Tibial nerve (tissue), 4 donors: ENCODE data around the gene TPRG1L. TPM values are rescaled to one million over a fixed set of nuclear protein-coding genes. Genes with fewer than 3 reads are reported as not detected.
A peak's percentile ranks its signal among the peaks of the same experiment; 100 is the strongest.

ENCODE experiments used
- DNase-seq, 2 donors: peaks; one replicate each; pipeline ENCODE4 v3.0.0-alpha.2; 2019; ENCODE audit warnings: low spot score in 2 of 2
- H3K27ac ChIP-seq, 4 donors: fragments of 200-600 bp; sonication (generic) in 3 of 4; one replicate each; pipeline ENCODE4 v1.5.1; 2017 to 2019; ENCODE audit warnings: mild to moderate bottlenecking in 1 of 4
- H3K27me3 ChIP-seq, 2 donors: fragments of 200-600 bp; sonication (generic) in 1 of 2; one replicate each; pipeline versions ENCODE4 v1.5.1 to v1.6.0; 2017 to 2019
- H3K36me3 ChIP-seq, 3 donors: fragments of 200-600 bp; sonication (generic); one replicate each; pipeline ENCODE4 v1.5.1; 2018 to 2019
- H3K4me1 ChIP-seq, 4 donors: fragments of 200-600 bp; sonication (generic) in 3 of 4; one replicate each; pipeline ENCODE4 v1.5.1; 2017 to 2019
- H3K4me3 ChIP-seq, 4 donors: fragments of 200-600 bp; sonication (generic) in 3 of 4; one replicate each; pipeline ENCODE4 v1.5.1; 2017 to 2019; ENCODE audit warnings: mild to moderate bottlenecking in 1 of 4, moderate library complexity in 1 of 4
- H3K9me3 ChIP-seq, 4 donors: fragments of 200-600 bp; sonication (generic) in 3 of 4; one replicate each; pipeline ENCODE4 v1.5.1; 2017 to 2019
- EP300 ChIP-seq, 2 donors: sonication (generic); formaldehyde crosslinking; IDR thresholded peaks; one replicate each; pipeline ENCODE4 v1.6.1; 2017; ENCODE audit warnings: antibody characterized with exemption in 2 of 2, mild to moderate bottlenecking in 1 of 2
- POLR2A ChIP-seq, 2 donors: fragments of 450-650 bp; IDR thresholded peaks; one replicate each; pipeline ENCODE4 v1.6.1; 2017; ENCODE audit warnings: antibody characterized with exemption in 2 of 2, mild to moderate bottlenecking in 2 of 2, moderate library complexity in 2 of 2
- WGBS, 2 donors: methylation state at CpG; one replicate each; pipeline ENCODE4 v1.1.5; 2018; 5-methylcytosine and 5-hydroxymethylcytosine counted together
- total RNA-seq, 4 donors: library from RNA; depleted of rRNA; stranded (reverse); fragments of >200 nt; gene quantifications; one replicate each; pipeline ENCODE4 v1.1.0, GENCODE V29; 2016
- TF ChIP-seq, protein P1 (sequence below), 5 experiments: fragments of 200-600 bp in 3 of 5; fragments of 450-650 bp in 2 of 5; sonication (generic) in 3 of 5; IDR thresholded peaks; one replicate each; pipeline ENCODE4 v1.5.1; 2016 to 2019; ENCODE audit warnings: antibody characterized with exemption in 5 of 5, mild to moderate bottlenecking in 3 of 5, moderate library complexity in 2 of 5

TPRG1L gene
- total RNA-seq, 4 donors from 2014 or later, result 26.7 to 39.8 (median 34.7) TPM

- peaks cover 0 to 30% (median 19%) of the 10 kb centered on the region in 4 donors for H3K4me1 ChIP-seq
- no peak overlapping the region for H3K27ac ChIP-seq
- no peak for DNase-seq
- no peaks in the 10 kb centered on the region for H3K36me3 ChIP-seq
- TF ChIP-seq EP300 (IDR thresholded peaks at IDR 0.05) (no peak), POLR2A (IDR thresholded peaks at IDR 0.05) (no peak)
- TF ChIP-seq, protein P1, sequence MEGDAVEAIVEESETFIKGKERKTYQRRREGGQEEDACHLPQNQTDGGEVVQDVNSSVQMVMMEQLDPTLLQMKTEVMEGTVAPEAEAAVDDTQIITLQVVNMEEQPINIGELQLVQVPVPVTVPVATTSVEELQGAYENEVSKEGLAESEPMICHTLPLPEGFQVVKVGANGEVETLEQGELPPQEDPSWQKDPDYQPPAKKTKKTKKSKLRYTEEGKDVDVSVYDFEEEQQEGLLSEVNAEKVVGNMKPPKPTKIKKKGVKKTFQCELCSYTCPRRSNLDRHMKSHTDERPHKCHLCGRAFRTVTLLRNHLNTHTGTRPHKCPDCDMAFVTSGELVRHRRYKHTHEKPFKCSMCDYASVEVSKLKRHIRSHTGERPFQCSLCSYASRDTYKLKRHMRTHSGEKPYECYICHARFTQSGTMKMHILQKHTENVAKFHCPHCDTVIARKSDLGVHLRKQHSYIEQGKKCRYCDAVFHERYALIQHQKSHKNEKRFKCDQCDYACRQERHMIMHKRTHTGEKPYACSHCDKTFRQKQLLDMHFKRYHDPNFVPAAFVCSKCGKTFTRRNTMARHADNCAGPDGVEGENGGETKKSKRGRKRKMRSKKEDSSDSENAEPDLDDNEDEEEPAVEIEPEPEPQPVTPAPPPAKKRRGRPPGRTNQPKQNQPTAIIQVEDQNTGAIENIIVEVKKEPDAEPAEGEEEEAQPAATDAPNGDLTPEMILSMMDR (IDR thresholded peaks at IDR 0.05), result no peak
- WGBS, 2 donors, result 69 to 84% methylated on average over 29 to 30 of the region's 31 CpGs
- H3K4me3 ChIP-seq, result no peak overlapping the region
- no peaks in the 10 kb centered on the region for H3K27me3 ChIP-seq
- no peaks in the 10 kb centered on the region for H3K9me3 ChIP-seq
Measured at GRCh38 chr1:3594706-3595377, 30.0 kb upstream of the TPRG1L start.

GRCh38 chr1:3595949-3596348 lies 28.9 kb upstream of the TPRG1L start:
- no peak for DNase-seq
- H3K4me3 ChIP-seq, result no peak overlapping the region
- TF ChIP-seq, protein P1 (IDR thresholded peaks at IDR 0.05), result no peak
- TF ChIP-seq EP300 (IDR thresholded peaks at IDR 0.05) (no peak), POLR2A (IDR thresholded peaks at IDR 0.05) (no peak)
- no peaks in the 10 kb centered on the region for H3K9me3 ChIP-seq
- no peak overlapping the region for H3K27ac ChIP-seq
- no peaks in the 10 kb centered on the region for H3K27me3 ChIP-seq
- WGBS, 2 donors, result 92% methylated on average over 4 to 7 of the region's 7 CpGs
- H3K4me1 ChIP-seq, result peaks cover 0 to 30% (median 19%) of the 10 kb centered on the region in 4 donors
- H3K36me3 ChIP-seq, result no peaks in the 10 kb centered on the region

DNA sequence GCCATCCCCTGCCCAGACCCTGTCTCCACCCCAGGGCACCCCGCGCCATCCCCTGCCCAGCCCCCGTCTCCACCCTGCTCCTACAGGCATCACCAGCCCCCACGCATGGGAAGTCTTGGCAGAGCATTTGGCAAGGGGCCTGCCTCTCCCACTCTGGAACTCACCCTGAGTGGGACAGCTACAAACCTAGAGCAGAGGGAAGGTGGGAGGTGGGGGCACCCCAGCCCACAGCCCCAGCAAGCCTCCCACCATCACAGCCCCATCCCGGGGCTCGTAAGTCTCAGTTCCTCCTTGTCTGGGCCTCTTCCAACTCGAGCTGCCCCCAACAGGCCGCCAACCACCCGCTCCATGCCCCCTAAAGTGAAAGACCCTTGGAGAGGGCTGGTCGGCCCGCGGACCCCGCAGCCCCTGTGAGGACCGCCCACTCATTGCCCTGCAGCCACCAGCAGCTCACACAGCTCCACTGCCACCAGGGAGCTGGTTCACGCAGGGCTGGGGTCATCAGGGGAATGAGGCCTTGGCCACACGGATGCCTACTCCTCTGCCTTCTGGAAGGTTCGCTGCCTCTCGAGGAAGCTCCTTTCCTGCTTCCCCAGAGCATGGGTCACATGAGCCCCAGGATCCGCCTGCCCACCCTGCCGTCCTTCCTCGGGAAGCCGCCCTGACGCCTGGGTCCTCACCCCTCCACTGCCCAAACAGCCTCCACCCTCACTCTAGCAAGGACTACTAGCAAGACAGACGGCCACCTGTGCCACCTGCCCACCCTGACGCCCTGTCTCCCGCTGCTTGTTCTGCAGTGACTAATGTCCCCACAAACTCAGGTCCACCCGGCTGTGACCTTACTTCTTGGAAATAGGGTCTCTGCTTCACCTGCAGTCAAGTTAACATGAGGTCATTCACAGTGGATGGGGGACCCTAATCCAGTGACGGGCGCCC lies 27.9 kb upstream of the TPRG1L start:
- no peak for DNase-seq
- TF ChIP-seq POLR2A (IDR thresholded peaks at IDR 0.05), result no peak
- TF ChIP-seq, protein P1 (IDR thresholded peaks at IDR 0.05), result no peak
- no peak for TF ChIP-seq EP300 (IDR thresholded peaks at IDR 0.05)
- Histone ChIP-seq H3K27me3 (no peaks in the 10 kb centered on the region), H3K4me1 (peaks cover 0 to 30% (median 19%) of the 10 kb centered on the region in 4 donors), H3K27ac (no peak overlapping the region), H3K4me3 (no peak overlapping the region), H3K36me3 (no peaks in the 10 kb centered on the region), H3K9me3 (no peaks in the 10 kb centered on the region)
- WGBS, 2 donors, result 73% methylated on average over 26 of the region's 29 CpGs

DNA sequence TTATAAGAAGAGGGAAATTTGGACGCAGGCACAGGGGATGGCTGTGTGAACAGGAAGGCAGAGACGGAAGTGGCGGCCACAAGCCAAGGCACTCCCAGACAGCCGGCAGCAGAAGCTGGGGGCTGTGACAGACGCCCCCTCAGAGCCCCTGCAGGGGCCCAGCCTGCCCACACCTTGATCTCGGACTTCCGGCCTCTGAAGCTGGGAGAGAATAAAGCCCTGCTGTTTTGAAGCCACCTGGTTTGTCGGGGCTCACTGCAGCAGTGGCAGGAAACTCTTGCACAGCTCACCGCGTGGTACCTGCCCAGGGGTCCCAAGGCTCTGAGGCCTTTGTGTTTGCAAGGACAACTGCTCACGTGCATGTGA lies 27.2 kb upstream of the TPRG1L start:
- WGBS, 2 donors, result 53 to 61% methylated on average over 10 to 11 of the region's 11 CpGs

More for the DNA sequence above, 27.2 kb upstream of the TPRG1L start:
- Histone ChIP-seq H3K9me3 (no peaks in the 10 kb centered on the region), H3K4me3 (peak overlapping the region in 1 of 4 donors; percentile 2), H3K36me3 (no peaks in the 10 kb centered on the region), H3K27me3 (no peaks in the 10 kb centered on the region), H3K4me1 (peaks cover 0 to 30% (median 19%) of the 10 kb centered on the region in 4 donors), H3K27ac (no peak overlapping the region)
- no peak for DNase-seq
- TF ChIP-seq POLR2A (IDR thresholded peaks at IDR 0.05) (no peak), EP300 (IDR thresholded peaks at IDR 0.05) (no peak)
- TF ChIP-seq, protein P1 (IDR thresholded peaks at IDR 0.05), result no peak
